Omental fat pad (tissue), 4 donors: ENCODE data around the gene FTH1. TPM values are rescaled to one million over a fixed set of nuclear protein-coding genes. Genes with fewer than 3 reads are reported as not detected.

Experiments
- ATAC-seq: fragments of 150-250 bp; one replicate; pipeline ENCODE4 v1.9.1; 2016; ENCODE audit warnings: mild to moderate bottlenecking, moderate library complexity; ENCODE audit not compliant: low FRiP score
- DNase-seq: peaks from one replicate; pipeline ENCODE4 v3.0.0-alpha.2; 2019; ENCODE audit warnings: low spot score
- total RNA-seq, 4 donors: library from RNA; depleted of rRNA; stranded (reverse); fragments of >200 nt; gene quantifications; one replicate each; pipeline ENCODE4 v1.1.0, GENCODE V29; 2016
- TF ChIP-seq, protein P1 (sequence below), 3 donors: fragments of 450-650 bp; IDR thresholded peaks; one replicate each; pipeline ENCODE4 v1.5.1; 2016 to 2017; ENCODE audit warnings: antibody characterized with exemption in 3 of 3, mild to moderate bottlenecking in 3 of 3, moderate library complexity in 2 of 3

The FTH1 gene
- 1,000 to 10,000 TPM; 3,477 to 7,075 (median 4,643) TPM for total RNA-seq

DNA sequence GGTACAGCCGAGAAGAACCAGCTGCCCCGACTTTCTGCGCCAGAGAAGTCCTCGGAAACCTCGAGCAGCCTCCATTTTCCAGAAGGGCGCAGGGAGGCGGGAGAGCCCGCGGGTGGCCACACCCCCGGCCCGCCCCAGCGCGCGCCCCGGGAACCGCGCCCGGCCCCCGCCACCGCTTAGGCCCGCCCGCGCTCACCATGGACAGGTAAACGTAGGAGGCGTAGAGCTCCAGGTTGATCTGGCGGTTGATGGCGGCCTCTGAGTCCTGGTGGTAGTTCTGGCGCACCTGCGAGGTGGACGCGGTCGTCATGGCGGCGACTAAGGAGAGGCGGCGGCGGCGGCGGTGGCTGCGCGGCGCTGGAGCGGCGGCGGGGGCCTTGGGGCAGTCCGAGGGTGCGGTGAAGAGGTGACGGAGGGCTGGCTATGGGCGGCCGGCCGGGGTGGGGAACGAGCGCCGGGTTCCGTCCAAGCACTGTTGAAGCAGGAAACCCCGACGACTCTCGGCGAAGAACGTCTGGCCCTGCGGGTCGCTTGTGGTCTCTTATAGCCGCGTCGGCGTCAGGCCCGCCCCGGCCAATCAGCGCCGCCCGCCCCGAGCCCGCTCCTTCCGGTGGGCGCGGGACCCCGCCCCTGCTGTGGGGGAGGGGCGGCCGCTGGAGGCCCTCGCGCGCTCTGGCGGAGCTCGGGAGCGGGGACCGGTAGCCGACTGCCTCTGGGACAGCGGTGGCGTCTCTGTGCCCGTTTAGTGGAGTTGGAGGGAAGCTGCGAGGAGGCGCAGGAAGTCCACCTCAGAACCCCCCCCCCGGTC, at the start of gene FTH1:
TSS of gene FTH1 (minus strand) at position 519 of the 808 bp plus-strand sequence. CDS start at position 310, 209 bp downstream.
- peak; percentile 85 for DNase-seq
- ATAC-seq: peak; percentile 56
- TF ChIP-seq, protein P1, sequence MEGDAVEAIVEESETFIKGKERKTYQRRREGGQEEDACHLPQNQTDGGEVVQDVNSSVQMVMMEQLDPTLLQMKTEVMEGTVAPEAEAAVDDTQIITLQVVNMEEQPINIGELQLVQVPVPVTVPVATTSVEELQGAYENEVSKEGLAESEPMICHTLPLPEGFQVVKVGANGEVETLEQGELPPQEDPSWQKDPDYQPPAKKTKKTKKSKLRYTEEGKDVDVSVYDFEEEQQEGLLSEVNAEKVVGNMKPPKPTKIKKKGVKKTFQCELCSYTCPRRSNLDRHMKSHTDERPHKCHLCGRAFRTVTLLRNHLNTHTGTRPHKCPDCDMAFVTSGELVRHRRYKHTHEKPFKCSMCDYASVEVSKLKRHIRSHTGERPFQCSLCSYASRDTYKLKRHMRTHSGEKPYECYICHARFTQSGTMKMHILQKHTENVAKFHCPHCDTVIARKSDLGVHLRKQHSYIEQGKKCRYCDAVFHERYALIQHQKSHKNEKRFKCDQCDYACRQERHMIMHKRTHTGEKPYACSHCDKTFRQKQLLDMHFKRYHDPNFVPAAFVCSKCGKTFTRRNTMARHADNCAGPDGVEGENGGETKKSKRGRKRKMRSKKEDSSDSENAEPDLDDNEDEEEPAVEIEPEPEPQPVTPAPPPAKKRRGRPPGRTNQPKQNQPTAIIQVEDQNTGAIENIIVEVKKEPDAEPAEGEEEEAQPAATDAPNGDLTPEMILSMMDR (IDR thresholded peaks at IDR 0.05): peak in 1 of 3 donors; percentile 25

DNA sequence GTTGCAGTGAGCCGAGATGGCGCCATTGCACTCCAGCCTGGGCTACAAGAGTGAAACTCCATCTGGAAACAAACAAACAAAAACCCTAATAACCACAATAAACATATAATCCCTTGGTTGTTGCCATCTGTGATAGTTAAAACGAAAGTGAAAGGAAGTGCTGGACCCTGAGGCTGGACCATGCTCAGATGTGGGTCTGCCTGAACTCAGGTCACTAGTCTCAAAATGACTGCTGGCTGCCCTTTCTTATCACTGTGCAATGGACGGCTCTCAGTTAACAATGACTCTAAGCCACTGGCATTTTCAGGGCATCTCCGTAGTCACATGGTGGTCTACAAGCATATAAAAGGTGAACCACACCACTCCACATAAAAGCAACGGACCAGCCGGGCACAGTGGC, 48.2 kb upstream of the FTH1 start:
- ATAC-seq (no peak), DNase-seq (no peak)
- TF ChIP-seq, protein P1 (IDR thresholded peaks at IDR 0.05): no peak

DNA sequence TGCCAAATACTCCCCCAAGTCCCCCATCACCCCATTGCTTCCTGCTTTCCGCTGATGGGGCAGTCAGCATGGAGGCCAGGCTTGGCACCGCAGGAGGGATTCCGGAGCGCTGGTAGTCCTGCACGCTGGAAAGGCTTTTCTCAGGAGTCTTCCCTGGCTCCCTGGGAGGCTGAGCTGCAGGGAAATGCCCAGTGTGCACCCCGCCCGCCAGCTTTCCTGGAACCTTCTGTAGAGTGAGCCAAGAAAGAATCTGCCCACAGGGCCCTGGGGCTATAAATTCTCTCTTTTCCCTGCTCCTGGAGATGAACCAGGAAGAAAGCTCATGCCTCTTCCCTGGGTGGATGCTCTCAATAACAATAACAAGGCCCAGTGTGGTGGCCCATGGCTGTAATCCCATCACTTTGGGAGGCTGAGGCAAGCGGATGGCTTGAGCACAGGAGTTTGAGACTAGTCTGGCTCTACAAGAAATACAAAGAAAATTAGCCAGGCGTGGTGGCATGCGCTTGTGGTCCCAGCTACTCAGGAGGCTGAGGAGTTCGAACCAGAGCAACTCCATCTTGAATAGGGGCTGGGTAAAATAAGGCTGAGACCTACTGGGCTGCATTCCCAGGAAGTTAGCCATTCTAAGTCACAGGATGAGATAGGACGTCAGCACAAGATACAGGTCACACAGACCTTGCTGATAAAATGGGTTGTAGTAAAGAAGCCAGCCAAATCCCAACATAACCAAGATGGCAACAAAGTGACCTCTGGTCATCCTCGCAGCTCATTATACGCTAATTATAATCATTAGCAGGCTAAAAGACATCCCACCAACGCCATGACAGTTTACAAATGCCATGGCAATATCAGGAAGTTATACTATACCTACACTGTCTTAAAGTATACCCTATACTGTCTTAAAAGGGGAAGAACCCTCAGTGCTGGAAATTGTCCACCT, 46.4 kb upstream of the FTH1 start:
- no peak for DNase-seq
- TF ChIP-seq, protein P1 (IDR thresholded peaks at IDR 0.05): no peak
- peak; percentile 88 for ATAC-seq

DNA sequence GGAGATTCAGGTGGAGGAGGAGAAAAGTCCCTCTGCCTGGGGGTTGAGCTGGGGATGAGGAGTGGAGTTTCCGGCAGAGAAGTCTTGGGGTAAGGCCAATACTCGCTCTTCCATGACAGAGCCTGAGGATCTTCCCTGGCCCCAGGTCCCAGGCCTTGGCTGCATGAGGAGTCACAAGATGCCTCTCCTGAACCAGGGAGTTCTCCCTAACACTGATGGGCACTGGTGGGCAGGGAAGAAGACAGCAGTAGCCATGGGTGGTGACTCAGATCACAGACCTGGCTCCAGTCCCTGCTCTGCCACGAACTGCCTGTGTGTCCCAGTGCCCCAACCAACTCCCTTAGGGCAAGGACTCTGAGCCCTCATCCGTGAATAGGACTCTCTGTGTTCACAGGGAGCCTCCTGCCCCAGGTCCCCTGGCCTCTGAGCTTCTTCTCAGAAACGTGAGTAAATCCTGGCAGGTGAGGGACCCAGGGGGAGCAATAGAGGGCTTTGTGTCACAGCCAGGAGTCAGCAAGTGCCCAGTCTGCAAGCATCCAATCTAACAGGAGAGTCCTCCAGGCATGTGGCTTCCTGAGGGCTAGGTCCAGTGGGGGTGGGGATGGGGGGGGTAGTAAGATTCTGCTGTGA, 45.5 kb upstream of the FTH1 start:
- ATAC-seq (peak; percentile 63), DNase-seq (no peak)
- TF ChIP-seq, protein P1 (IDR thresholded peaks at IDR 0.05): no peak

DNA sequence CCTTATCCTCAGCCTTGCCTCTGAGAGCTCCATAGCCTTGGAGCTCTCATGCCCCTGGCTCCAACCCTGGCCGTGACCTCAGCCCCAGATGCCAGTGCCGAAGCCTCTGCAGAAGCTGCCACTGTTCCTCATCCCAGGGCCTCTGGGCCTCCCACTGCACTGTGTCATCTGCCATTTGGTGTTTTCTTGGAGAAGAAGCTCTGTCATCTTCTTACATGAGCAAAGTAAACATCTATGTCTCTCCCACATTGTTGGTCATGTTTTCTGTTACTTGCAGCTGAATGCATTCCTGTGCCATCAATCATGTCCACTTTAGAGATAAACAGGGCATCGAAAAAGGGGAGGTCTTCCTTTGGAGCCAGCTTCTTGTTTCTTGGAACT, 45.0 kb upstream of the FTH1 start:
- DNase-seq (no peak), ATAC-seq (peak; percentile 12)
- TF ChIP-seq, protein P1 (IDR thresholded peaks at IDR 0.05): no peak

DNA sequence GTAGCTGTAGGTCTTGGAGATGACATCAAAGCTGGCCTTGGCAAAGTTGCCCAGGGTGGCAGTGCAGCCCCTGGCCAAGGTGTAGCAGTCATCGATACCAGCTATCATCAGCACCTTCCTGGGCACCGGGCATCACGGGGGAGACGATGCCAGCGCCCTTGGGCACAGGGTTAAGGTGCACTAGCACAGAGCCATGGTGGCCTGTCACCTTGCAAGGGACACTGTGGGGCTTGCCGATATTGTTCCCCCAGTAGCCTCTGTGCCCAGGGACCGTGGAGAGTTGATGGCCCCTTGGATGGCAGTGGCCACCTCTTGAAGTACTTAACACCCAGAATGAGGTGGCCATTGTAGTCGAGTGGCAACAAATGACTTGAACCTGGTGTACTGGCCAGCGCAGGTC, 44.4 kb upstream of the FTH1 start:
- TF ChIP-seq, protein P1 (IDR thresholded peaks at IDR 0.05): no peak
- DNase-seq (no peak), ATAC-seq (no peak)
